Activated naive CD8-positive, alpha-beta T cell treated with anti-CD3 and anti-CD28 coated beads, Interleukin-2, amount 50 U/mL, for 24 hours (primary cell): ENCODE measurements around the gene HCRTR1.

Experiments used
- ATAC-seq: fragments of 150-1000 bp; cut with Tn5 transposase; one replicate; pipeline ENCODE4 v1.10.0; 2021
- DNase-seq: peaks from one replicate; pipeline ENCODE4 v3.0.0; 2021
- H3K27ac Mint-ChIP-seq: one replicate; pipeline ENCODE4 v1.8.0; 2021; ENCODE audit warnings: mild to moderate bottlenecking, mixed read lengths
- H3K27me3 Mint-ChIP-seq: one replicate; pipeline ENCODE4 v1.8.0; 2021; ENCODE audit warnings: mixed read lengths
- H3K36me3 Mint-ChIP-seq: one replicate; pipeline ENCODE4 v1.8.0; 2021; ENCODE audit warnings: low read depth, mixed read lengths
- H3K4me1 Mint-ChIP-seq: one replicate; pipeline ENCODE4 v1.8.0; 2021; ENCODE audit warnings: mixed read lengths
- H3K4me3 Mint-ChIP-seq: one replicate; pipeline ENCODE4 v1.8.0; 2021; ENCODE audit warnings: mild to moderate bottlenecking, moderate library complexity, mixed read lengths
- H3K9me3 Mint-ChIP-seq: one replicate; pipeline ENCODE4 v1.8.0; 2021; ENCODE audit warnings: mixed read lengths

The HCRTR1 gene

DNA sequence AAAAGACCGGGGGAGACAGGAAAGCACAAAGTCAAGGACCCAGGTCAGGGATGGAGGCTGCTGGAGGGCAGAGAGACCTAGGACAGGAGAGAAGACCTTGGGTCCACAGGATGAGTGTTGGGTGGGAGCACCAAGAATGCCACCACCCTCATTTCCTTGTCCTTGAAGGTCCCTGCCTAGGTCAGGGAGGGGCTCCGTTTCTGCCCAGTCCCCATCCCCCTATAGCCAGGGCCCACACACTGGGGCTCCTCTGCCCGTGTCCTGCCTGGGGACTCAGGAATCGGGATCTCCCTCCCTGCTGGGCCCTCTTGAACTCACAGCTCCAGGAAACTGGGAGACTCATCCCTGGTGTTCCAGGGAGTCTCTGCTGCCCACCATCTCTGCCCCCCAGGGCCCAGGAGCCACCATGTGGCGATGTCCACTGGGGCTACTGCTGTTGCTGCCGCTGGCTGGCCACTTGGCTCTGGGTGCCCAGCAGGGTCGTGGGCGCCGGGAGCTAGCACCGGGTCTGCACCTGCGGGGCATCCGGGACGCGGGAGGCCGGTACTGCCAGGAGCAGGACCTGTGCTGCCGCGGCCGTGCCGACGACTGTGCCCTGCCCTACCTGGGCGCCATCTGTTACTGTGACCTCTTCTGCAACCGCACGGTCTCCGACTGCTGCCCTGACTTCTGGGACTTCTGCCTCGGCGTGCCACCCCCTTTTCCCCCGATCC is 40.6 kb upstream of the HCRTR1 start:
- H3K27me3 Mint-ChIP-seq = peaks cover 11% of the 10 kb centered on the region
- no peak overlapping the region for H3K27ac Mint-ChIP-seq
- ATAC-seq (no peak), DNase-seq (no peak)
- no peak overlapping the region for H3K4me3 Mint-ChIP-seq
- H3K4me1 Mint-ChIP-seq = peaks cover 2% of the 10 kb centered on the region
- no peaks in the 10 kb centered on the region for H3K36me3 Mint-ChIP-seq
- no peaks in the 10 kb centered on the region for H3K9me3 Mint-ChIP-seq

GRCh38 chr1:31577515-31578192 is 39.8 kb upstream of the HCRTR1 start:
- Mint-ChIP-seq H3K4me3 (no peak overlapping the region), H3K9me3 (no peaks in the 10 kb centered on the region), H3K36me3 (no peaks in the 10 kb centered on the region), H3K27me3 (peaks cover 11% of the 10 kb centered on the region), H3K4me1 (peaks cover 2% of the 10 kb centered on the region), H3K27ac (no peak overlapping the region)
- ATAC-seq = no peak
- DNase-seq = no peak

DNA sequence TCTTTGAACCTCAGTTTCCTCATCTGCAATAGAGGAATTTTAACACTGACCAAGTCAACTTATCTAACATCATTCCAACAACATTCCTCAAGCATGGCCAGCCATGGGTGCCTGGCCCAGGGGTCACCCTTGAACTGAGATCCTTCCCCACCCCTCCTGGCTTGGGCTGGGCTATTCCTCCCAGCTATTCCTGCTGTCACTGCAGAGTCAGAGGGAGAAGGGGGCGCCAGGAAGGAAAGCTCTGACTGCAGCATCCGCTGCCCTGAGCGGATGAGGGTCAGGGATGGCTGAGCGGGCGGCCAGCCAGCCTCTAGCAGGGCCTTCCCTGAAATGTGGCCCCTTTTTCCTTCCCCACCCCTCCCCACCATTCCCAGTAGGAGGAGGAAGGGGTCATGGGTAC is 38.1 kb upstream of the HCRTR1 start:
- no peak for ATAC-seq
- no peaks in the 10 kb centered on the region for H3K9me3 Mint-ChIP-seq
- H3K27ac Mint-ChIP-seq = no peak overlapping the region
- DNase-seq = no peak
- no peaks in the 10 kb centered on the region for H3K36me3 Mint-ChIP-seq
- no peak overlapping the region for H3K4me3 Mint-ChIP-seq
- H3K27me3 Mint-ChIP-seq = peaks cover 8% of the 10 kb centered on the region
- no peaks in the 10 kb centered on the region for H3K4me1 Mint-ChIP-seq

DNA sequence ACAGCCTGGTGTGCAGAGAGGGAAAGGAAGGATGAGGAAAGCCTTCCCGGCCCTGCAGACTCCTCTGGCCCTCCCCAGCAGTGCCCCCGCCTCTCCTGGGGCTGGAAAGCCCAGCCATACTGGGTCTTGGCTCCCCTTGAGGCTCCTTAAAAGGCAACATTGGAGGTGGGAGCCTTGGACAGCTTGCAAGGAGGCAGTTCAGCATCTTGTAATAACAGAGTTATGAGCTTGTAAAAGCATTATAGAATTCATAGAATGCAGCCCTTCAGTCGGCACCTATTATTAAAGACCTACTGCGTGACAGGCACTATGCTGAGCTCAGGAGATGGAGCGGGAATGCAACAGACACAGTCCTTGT is 37.0 kb upstream of the HCRTR1 start:
- no peak overlapping the region for H3K4me3 Mint-ChIP-seq
- DNase-seq (no peak), ATAC-seq (no peak)
- H3K9me3 Mint-ChIP-seq = no peaks in the 10 kb centered on the region
- no peak overlapping the region for H3K27ac Mint-ChIP-seq
- H3K36me3 Mint-ChIP-seq = no peaks in the 10 kb centered on the region
- peaks cover 8% of the 10 kb centered on the region for H3K27me3 Mint-ChIP-seq
- no peaks in the 10 kb centered on the region for H3K4me1 Mint-ChIP-seq

DNA sequence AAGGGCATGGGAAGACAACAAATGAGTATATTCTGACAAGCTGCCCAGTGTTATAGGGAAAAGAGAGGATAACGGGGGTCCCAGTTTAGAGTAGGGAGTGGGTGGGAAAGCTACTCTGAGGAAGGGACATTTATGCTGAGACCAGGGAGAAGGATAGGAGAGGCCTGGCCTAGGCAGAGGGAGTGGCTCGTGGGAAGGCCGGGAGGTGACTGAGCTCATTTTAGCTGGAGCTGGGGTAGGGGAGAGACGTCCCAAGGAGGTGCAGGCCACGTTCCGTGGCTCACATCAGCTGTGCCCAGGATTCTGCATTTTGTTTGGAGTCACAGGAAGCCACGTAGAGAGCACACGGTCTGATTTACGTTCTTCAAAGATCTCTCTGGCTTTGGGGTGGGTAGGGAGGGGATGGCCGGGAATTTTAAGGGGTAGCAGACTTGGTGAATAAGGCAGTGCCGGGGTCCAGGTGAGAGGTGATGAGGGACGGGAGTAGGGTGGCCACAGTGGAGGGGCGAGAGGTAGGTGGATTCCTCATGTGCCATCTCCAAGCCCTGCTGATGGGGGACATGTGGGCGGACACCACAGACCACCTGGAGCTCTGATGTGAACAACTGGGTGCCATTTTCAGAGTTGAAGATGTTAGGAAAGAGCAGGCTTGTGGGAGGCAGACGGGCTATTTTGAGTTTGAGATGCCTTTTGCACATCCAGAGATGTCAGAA is 36.4 kb upstream of the HCRTR1 start:
- ATAC-seq (no peak), DNase-seq (no peak)
- Mint-ChIP-seq H3K4me1 (no peaks in the 10 kb centered on the region), H3K27me3 (peaks cover 7% of the 10 kb centered on the region), H3K27ac (no peak overlapping the region), H3K9me3 (no peaks in the 10 kb centered on the region), H3K36me3 (no peaks in the 10 kb centered on the region), H3K4me3 (no peak overlapping the region)

DNA sequence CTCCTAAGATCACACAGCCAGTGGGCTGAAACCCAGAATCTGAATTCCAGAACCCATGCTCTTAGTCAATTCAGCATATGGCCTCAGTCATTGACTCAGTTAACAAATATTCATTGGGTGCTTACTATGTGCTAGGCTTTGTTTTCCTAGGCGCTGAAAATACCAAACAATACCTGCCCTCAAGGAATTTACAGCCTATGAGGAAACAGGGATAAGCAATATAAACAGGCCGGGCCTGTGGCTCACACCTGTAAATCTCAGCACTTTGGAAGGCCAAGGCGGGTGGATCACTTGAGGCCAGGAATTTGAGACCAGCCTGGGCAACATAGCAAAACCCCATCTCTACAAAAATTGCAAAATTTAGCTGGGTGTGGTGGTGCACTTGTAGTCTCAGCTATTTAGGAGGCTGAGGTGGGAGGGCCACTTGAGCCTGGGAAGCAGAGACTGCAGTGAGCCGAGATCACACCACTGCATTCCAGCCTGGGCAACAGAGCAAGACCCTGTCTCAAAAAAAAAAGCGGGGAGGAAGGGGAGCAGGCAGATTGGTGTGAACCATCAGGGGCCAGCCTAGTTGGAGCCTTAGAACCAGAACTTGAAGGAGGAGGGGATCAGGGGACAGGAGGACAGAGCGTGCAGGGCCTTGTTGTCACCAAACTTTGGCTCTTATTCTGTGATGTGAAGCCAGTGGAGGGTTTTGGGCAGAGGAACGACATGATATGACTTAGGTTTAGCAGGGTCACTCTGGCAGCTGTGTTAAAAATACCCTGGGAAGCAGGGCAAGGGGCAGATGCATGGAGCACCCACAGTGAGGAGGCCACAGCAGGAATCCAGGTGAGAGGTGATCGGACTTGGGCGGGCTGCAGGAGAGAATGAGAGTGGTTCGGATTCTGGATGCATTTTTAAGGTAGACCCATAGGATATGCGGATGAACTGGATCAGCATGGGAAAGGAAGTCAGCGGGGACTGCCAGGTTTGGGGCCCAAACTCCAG is 35.4 kb upstream of the HCRTR1 start:
- no peak for DNase-seq
- H3K27me3 Mint-ChIP-seq = peaks cover 2% of the 10 kb centered on the region
- no peak overlapping the region for H3K4me3 Mint-ChIP-seq
- H3K4me1 Mint-ChIP-seq = no peaks in the 10 kb centered on the region
- no peaks in the 10 kb centered on the region for H3K36me3 Mint-ChIP-seq
- H3K9me3 Mint-ChIP-seq = no peaks in the 10 kb centered on the region
- ATAC-seq = no peak
- no peak overlapping the region for H3K27ac Mint-ChIP-seq

- Mint-ChIP-seq H3K9me3 (no peaks in the 10 kb centered on the region), H3K4me1 (peaks cover 2% of the 10 kb centered on the region), H3K36me3 (no peaks in the 10 kb centered on the region), H3K27me3 (peaks cover 8% of the 10 kb centered on the region), H3K4me3 (no peak overlapping the region), H3K27ac (no peak overlapping the region)
- no peak for DNase-seq
- no peak for ATAC-seq
Measured at GRCh38 chr1:31583082-31583994, 34.2 kb upstream of the HCRTR1 start.

GRCh38 chr1:31583995-31584868 is 33.3 kb upstream of the HCRTR1 start:
- peaks cover 12% of the 10 kb centered on the region for H3K27me3 Mint-ChIP-seq
- no peak overlapping the region for H3K4me3 Mint-ChIP-seq
- DNase-seq (no peak), ATAC-seq (no peak)
- H3K27ac Mint-ChIP-seq = no peak overlapping the region
- H3K36me3 Mint-ChIP-seq = no peaks in the 10 kb centered on the region
- peaks cover 2% of the 10 kb centered on the region for H3K4me1 Mint-ChIP-seq
- H3K9me3 Mint-ChIP-seq = no peaks in the 10 kb centered on the region

GRCh38 chr1:31584869-31585735 is 32.4 kb upstream of the HCRTR1 start:
- Mint-ChIP-seq H3K36me3 (no peaks in the 10 kb centered on the region), H3K27ac (no peak overlapping the region), H3K9me3 (no peaks in the 10 kb centered on the region), H3K27me3 (peaks cover 15% of the 10 kb centered on the region), H3K4me1 (peaks cover 2% of the 10 kb centered on the region), H3K4me3 (no peak overlapping the region)
- no peak for ATAC-seq
- DNase-seq = no peak

DNA sequence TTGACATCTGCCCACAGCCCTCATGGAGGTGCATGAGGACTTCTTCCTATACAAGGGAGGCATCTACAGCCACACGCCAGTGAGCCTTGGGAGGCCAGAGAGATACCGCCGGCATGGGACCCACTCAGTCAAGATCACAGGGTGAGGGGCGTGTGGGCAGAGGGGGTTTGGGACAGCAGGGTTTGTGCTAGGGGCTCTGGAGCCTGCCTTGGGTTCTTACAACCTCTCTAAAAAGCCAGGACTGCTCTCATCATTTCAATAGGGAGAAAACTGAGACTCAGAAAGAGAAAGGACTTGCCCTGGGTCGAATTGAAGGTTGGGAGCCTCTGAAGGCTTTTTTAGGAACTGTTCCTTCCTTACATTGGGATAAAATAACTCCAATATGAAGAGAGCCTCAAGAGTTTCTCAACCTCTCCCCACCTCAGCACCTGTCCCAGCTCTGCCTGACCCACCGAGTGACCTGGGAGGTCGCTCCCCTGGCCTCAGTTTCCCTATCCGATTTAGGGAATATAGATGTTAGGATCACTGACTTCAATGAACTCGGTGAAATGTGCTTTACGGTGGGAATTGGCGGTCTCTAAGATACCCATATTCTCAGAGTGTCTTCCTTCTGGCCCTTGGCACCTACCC is 31.6 kb upstream of the HCRTR1 start:
- Mint-ChIP-seq H3K27me3 (peaks cover 15% of the 10 kb centered on the region), H3K36me3 (no peaks in the 10 kb centered on the region), H3K9me3 (no peaks in the 10 kb centered on the region), H3K27ac (no peak overlapping the region), H3K4me1 (peaks cover 2% of the 10 kb centered on the region), H3K4me3 (no peak overlapping the region)
- ATAC-seq (no peak), DNase-seq (no peak)

DNA sequence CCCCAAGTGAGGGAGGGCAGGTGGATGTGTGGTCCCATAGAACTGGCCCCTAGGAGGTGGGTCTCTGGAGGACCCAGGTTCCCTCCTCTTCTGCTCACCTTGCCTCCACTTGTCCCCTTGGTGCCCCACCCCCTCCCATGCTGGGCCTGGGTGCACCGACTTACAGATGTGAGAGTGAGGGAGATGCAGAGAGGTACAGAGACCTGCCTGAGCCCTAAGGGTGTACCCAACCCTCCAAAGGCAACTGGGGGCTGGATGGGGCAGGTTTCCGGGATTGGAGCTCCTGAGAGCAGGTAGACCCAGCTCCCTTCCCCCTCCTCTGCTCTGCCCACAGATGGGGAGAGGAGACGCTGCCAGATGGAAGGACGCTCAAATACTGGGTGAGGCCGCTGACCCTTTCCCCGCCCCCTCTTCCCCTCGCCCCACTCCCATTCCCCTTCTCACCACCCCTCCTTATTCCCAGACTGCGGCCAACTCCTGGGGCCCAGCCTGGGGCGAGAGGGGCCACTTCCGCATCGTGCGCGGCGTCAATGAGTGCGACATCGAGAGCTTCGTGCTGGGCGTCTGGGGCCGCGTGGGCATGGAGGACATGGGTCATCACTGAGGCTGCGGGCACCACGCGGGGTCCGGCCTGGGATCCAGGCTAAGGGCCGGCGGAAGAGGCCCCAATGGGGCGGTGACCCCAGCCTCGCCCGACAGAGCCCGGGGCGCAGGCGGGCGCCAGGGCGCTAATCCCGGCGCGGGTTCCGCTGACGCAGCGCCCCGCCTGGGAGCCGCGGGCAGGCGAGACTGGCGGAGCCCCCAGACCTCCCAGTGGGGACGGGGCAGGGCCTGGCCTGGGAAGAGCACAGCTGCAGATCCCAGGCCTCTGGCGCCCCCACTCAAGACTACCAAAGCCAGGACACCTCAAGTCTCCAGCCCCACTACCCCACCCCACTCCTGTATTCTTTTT is 30.8 kb upstream of the HCRTR1 start:
- Mint-ChIP-seq H3K36me3 (no peaks in the 10 kb centered on the region), H3K9me3 (no peaks in the 10 kb centered on the region), H3K27ac (no peak overlapping the region), H3K4me1 (peaks cover 2% of the 10 kb centered on the region), H3K27me3 (peaks cover 15% of the 10 kb centered on the region), H3K4me3 (no peak overlapping the region)
- DNase-seq = no peak
- ATAC-seq = no peak
